ENCODE results near the gene EEPD1. TPM values are rescaled to one million over a fixed set of nuclear protein-coding genes. Genes with fewer than 3 reads are reported as not detected.

EEPD1 gene
- total RNA-seq, 1 donor from 2014 or later, result 1.3 TPM

DNA sequence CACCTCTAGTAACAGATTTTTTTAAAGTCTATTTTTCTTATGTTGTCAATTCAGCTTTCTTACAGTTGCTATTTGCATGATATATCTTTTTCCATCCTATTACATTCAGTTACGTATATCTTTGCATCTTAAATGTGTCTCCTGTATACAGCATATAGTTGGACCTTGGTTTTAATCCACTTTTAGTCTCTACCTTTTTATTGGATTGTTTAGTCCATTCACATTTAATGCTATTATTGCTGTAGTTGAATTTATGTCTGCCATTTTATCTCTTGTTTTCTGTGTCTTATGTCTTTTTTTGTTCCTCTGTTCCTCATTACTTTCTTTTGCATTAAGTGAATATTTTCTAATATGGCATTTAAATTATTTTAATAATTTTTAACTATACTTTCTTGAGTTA lies 100.6 kb downstream of the EEPD1 start:
- DNase-seq (ENCODE audit: low read depth in 2 of 2), result no peak

DNA sequence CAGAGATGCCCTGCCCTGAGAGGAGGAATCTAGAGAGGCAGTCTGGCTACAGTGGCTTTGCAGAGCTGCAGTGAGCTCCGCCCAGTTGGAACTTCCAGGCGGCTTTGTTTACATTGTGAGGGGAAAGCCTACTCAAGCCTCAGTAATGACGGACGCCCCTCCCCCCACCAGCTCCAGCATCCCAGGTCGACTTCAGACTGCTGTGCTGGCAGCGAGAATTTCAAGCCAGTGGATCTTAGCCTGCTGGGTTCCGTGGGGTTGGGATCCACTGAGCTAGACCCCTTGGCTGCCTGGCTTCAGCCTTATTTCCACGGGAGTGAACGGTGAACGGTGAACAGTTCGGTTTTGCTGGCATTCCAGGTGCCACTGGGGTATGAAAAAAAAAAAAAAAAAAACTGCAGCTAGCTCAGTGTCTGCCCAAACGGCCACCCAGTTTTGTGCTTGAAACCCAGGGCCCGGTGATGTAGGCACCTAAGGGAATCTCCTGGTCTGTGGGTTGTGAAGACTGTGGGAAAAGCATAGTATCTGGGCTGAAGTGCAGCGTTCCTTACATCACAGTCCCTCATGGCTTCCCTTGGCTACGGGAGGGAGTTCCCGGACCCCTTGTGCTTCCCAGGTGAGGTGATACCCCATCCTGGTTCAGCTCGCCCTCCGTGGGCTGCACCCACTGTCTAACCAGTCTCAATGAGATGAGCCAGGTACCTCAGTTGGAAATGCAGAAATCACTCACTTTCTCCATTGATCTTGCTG lies 105.6 kb downstream of the EEPD1 start:
- DNase-seq (ENCODE audit: low read depth in 2 of 2), result peak in 1 of 2 donors; percentile 58

DNA sequence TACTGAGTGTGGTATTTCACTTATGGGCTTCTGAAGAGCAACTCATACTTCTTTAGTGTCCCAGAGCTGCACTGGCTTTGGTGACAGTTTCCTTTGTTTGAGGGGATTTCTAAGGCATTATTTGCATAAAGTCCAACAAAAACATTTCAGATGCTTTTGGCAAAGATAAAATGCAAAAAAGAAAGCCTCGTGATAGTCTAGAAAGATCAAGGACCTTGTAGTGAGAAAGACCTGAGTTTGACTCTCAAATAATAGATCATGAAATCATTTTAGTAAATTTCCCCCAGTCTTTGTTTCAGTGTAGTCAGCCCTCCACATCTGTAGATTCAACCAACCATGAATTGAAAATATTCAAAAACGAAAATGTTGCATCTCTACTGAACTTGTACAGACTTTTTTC lies 107.4 kb downstream of the EEPD1 start:
- DNase-seq (ENCODE audit: low read depth in 2 of 2), result no peak

DNA sequence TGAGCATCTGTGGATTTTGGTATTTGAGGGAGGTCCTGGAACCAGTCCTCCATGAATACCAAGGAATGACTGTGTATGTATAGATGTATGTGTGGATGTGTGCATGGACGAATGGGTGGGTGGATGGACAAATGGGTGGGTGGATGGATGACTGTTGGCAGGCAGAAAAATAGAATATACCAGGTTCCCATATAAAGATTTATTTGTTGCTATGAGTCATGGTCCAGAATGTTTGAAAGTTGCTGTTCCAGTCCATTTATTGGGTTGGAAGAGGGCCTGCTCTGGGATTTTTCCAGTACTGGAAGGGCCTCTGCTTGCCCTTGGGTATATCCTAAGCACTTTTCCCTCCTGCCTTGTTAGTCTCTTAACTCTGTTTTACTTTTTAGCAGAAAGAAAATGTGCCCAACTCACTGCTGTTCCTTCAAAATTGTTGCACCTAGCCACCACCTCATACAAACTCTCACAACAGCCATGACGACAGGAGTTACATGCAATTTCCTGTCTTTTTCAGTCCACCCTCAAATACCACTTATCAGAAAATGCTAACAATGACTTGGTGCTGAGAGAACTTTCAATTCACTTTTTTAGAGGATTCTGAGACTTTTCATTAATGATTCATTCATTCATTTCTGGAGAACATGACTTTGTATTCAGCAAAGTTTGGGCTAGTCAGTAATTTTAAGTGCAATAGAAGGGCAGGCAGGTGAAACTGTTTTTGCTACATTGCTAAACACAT lies 108.1 kb downstream of the EEPD1 start:
- no peak for DNase-seq (ENCODE audit: low read depth in 2 of 2)

DNA sequence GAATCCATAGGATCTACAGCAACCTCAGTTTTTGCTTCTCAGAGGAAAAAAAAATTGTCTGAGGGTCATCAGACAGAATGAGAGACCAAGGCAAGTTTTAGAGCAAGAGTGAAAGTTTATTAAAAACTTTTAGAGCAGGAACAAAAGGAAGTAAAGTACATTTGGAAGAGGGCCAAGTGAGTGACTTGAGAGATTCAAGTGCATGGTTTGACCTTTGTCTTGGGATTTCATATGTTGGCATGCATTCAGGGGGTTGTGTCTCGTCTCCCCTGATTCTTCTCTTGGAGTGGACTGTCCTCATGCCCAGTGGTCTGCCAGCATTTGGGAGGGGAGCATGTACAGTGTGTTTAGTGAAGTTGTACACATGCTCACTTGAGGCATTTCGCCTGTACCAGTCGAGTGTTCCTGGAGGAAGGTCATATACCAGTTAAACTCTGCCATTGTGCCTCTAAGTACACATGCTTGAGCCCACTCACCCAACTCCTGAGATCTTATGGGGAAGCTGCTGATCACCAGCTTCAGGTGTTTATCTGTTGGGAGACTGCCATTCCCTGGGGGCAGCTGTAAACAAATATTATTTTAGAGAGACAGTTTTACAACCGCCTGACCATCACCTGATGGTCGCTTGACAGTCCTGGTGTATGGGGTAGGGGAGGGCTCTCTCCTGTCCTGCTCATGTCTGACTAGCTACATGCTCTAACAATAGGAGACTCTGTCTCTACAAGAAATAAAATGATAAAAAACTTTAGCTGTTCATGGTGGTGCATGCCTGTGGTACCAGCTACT lies 109.4 kb downstream of the EEPD1 start:
- no peak for DNase-seq (ENCODE audit: low read depth in 2 of 2)

DNA sequence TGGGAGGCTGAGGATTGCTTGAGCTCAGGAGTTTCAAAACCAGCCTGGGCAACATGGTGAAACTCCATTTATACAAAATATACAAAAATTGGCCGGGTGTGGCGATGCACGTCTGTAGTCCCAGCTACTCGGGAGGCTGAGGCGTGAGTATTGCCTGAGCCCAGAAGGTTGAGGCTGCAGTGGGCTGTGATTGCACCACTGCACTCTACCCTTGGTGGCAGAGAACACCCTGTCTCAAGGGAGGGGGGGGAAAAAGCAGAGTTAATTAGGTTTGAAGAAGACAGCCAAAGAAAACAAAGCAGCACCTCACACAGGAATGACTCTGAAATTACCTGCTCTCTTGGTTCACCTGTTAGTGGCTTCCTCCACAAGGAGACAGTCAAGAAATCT lies 110.0 kb downstream of the EEPD1 start:
- DNase-seq (ENCODE audit: low read depth in 2 of 2), result no peak

DNA sequence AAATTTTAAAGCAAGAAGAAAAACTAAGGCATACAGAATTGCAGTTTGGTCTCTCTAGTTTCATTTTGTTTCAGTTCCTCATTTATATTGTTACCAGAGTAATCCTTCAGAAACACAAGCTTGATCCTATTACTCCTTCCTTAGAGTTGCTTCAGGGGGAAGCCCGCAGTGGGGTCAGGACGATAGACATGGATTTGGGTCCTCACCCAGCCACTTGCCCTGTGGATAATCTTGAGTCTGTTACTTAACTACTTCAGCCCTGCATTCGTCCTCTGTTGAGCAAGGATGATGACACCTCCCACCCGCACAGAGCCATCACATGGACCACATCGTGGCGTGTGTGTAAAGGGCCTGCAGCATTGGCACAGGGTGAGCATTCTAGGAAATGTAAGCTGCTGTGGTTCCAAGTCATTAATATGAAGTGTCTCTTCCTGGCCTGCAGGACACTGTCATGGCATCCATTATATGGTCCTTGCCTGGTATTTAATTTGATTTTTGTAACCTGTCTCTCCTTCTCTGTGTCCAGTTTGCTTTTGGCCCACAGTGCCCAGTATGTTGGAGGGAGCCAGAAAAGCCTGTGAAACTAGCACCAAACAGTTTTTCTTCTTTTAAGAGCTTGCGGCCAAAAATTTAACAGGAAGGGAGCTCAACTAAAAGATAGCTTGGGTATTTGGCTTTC lies 111.2 kb downstream of the EEPD1 start:
- DNase-seq (ENCODE audit: low read depth in 2 of 2), result no peak

DNA sequence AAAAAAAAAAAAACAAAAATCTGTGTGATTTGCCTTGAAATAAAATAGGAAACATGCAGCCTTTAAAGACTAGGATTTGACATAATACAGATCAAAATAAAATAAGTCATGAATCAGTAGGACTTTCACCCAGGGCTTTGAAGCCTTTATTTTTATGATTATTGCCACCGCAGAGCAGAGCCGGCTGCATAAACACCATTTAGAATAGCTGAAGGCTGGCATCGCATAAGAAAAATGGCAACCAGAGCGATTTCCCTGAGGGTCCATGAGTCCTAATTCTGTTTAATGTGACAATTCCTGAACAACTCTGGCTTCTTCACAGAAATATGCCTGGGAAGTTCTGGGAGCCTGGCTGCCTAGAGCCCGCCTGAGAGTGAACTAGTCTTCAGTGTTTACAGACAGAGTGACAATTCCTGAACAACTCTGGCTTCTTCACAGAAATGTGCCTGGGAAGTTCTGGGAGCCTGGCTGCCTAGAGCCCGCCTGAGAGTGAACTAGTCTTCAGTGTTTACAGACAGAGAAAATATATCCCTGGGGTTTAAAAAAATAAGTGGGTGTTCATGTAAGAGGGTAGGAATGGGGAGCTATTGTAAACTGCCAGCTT lies 112.0 kb downstream of the EEPD1 start:
- DNase-seq (ENCODE audit: low read depth in 2 of 2), result no peak

DNA sequence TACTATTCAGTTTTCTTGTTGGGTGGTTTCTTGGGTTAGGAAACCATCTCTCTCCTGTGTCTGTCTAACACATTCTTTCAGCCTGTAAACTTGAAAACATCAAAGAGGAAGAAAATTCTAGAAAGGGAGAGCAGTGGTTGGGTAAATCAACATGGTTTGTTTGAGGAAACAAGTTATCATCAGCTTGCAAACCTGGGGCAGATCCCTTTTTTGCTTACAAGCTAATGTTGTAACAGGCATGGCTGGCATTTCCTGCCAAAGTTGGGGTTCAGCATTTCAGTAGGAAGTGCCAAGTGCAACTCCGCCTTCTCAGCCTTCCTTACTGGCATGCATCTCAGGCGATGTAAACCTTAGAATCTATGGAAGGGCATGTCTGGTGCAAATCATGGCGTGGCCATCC lies 112.6 kb downstream of the EEPD1 start:
- DNase-seq (ENCODE audit: low read depth in 2 of 2), result no peak

DNA sequence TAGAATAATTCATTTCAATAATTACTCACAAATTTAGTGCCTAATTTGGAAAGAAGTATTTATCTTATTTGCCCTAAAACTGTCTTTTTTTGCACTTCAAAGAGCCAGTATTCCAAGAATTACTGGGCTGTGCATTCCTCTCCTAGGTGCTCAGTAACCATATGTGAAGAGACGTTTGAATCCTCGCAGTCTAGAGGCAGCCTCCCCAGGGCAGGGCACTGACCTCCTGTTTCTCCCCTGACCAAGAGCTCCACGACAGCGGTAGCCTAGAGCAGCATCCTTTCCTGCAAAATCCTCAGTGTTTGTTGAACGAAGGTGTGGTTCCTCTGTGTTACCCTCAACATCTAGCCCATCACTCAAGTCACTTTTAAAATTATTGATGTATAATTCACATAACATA lies 113.1 kb downstream of the EEPD1 start:
- DNase-seq (ENCODE audit: low read depth in 2 of 2), result no peak

DNA sequence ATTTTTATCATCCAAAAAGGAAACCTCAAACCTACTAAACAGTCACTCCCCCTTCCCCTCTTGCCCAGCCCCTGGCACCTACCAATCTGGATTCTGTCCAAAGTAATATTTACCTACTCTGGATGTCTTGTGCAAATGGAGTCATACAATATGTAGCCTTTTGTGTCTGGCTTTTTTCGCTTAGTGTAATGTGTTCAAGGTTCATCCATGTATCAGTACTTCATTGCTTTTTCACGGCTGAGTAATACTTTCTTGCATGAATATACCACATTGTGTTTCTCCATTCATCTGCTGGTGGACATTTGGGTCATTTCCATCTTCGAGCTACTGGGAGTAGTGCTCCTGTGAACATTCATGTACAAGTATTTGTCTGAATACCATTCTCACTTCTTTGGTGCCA lies 113.6 kb downstream of the EEPD1 start:
- DNase-seq (ENCODE audit: low read depth in 2 of 2), result no peak

DNA sequence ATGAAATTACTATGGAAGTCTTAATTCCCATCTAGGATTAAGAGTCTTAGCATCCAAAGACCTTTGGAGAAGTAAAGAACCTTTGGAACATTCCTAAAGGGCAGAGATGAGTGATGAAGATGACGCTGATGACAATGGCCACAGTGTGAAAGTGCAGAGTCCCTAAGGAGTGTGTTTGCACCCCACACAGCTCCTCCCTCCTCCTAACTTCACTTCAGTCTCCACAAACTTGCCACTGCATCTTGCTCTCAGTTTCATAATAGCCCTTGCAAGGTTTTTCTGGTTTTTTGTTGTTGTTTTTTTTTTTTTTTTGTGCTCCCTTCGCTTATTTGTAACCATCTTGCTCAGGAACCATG lies 119.1 kb downstream of the EEPD1 start:
- no peak for DNase-seq (ENCODE audit: low read depth in 2 of 2)

DNA sequence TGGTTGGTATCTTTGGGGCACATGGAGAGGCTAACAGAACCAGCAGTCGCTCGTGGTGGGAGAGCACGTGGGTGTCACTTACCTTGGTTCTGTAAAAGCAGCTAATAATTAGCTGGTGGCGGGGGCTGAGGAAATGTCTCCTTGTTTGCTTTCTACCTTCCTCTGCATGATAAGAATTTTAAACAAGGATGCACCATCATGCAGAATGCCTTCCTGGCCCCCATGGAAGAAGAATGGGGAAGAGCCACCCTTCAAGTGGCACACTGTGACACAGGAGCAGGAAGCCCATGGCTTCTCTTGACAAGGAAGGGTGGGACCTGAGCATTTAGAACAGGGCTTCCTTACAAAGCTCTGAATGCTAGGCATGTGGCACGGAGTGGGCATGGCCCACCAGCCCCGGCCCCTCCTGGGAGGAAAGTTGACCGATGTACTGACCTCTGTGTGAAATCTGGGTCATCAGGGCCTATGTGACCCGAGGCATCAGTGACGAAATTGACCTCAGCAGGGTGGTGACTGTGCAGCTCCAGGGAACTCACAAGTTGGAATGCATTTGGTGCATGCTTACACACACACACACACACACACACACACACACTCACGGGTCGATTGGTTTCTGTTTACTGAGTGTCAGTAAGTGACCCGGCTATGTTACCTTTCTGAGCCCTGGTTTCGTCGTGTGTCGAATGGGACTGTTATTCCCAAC lies 119.7 kb downstream of the EEPD1 start:
- no peak for DNase-seq (ENCODE audit: low read depth in 2 of 2)

DNA sequence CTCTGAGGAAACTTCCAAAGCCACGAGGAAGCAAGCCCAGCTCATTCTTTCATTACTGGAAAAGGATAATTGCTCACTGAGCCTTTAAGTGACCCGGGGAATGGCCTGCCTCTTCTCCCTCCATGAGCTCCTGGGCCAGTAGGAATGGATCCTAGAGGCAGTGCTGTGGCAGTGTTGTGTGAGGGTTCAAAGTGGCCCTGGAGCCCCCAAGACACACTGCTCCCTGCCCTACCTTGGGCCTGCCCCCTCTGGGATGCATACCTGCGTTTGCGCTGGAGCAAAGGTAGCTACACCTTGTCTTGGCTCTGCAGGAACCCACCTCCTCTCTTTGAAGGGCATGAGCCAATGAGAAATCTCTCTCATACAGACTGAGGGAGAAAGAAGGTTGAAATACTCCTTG lies 120.8 kb downstream of the EEPD1 start:
- no peak for DNase-seq (ENCODE audit: low read depth in 2 of 2)

DNA sequence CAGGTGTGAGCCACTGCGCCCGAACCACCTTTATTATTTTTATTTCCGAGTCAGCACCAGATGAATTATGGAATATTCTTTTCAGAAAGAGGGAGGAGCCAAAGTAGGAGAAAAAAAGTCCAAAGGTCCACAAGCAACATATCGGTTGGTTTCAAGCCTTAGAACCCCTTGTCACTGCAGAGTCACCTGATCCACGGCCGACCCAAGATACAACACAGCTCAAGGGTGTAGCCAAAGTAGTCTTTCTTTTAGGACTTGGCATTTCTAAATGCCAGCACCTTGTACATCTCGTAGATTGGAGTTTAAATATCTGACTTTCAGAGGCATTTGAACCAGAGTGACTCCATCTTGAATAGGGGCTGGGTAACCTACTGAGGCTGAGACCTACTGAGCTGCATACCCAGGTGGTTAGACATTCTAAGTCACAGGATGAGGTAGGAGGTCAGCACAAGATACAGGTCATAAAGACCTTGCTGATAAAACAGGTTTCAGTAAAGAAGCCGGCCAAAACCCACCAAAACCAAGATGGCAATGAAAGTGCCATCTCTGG lies 122.8 kb downstream of the EEPD1 start:
- no peak for DNase-seq (ENCODE audit: low read depth in 2 of 2)

DNA sequence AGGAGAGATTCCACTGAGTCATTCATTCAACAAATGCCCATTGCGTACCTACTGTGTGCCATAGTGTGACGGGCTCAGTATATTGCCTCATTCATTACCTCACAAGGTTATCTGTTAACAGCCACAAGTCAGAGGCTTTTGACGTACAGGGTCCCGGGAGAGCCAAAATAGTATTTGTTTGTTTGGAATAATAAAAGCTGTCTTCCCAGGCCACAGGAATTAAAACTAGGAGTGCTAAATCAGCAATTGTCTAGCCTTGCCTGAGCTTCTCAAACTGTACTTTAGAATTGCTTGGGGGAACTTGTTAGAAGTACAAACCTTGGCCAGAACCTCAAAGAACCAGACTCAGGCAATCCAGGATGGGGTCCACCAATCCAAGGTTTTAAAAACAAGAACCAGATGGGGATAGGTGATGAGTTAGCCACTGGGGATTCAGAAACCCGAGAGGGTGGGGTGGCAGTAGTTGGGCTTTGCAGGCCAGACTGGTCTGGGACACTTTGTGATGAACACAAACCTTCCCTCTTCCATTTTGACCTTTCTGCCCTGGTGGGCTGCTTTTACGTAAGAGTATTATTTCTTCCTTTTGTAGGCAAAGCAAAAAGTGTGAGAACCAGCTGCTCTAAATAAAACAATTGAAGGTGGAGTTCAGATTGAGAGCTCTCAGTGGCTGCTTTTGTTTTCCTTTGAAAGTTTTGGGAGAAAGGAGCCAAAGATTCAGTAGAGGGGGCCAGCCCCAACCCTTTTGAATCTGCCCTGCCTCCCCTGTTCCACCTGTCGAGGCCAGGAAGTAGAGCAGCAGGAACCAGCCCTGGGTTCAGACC lies 123.6 kb downstream of the EEPD1 start:
- no peak for DNase-seq (ENCODE audit: low read depth in 2 of 2)

DNA sequence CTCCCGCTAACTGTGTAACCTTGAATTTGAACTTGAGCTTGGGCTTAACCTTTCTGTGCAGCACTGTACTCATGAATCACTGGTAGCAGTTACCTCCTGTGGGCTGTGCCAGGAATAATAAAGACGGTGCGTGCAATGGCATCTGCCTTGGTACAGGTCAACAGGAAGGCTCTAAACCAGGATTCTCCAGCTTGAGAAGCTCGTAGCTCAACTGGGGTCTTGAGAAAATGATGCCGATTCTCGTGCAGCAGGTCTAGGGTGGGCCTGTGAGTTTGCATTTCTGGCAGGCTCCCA lies 124.1 kb downstream of the EEPD1 start:
- DNase-seq (ENCODE audit: low read depth in 2 of 2), result peak in 1 of 2 donors; percentile 14

DNA sequence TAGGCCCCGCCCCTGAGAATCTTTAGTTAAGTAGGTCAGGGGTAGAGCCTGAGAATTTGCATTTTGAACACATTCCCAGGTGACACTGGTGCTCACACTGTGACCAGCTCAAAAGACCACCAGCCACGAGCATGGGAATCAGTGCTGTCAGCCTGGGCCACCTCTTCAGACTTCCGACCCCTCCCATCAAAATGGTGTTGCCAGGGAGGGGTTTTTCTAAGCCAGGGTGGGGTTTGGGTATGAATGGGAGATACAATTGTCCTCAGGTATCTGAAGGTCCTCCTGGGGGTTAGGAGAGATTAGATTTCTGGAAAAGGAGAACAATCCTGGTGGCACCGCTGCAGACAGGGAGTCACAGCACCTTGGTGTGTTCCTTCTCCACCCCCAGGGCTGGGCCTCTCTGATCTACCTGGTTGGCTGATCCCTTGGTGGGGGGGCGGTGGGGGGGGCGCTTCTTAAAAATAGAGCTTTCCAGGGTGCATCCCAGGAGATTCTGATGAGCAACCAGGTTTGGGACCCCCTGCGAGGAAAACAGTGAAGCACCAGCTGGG lies 125.1 kb downstream of the EEPD1 start:
- DNase-seq (ENCODE audit: low read depth in 2 of 2), result no peak

DNA sequence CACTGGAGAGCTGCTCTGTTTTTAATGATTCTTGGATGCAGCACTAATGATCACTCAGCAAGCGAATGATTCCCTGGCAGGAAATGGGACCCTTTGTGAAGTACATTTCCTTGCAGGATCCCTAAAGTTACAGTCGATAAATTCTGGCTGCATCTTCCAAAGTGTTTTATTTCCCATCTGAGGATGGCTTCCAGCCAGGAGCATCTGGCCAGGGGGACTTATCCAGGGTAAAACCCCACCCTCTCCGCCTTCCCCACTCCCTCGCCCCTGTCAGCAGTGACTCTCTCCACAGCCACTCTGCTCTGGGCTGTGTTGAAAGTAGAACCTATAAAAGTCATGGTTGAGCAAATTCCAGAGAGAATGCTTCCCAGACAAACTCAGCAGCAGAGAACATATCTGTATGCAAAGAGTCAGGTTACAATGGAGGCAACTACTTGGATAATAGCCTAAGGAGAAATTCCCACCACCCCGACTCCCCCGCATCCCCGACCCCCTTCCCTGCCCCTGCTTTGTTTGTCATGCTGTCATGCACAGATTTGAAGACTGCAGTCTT lies 125.6 kb downstream of the EEPD1 start:
- no peak for DNase-seq (ENCODE audit: low read depth in 2 of 2)

Measured in dermis microvascular lymphatic vessel endothelial cell (primary cell).